Measurements from ENCODE around the gene NCAM2. TPM values are rescaled to one million over a fixed set of nuclear protein-coding genes. Genes with fewer than 3 reads are reported as not detected.

NCAM2 gene
- total RNA-seq, 1 experiment from 2014 or later, result not detected

- BruUV-seq (replicated peaks), result no TSS peak
- H3K4me2 ChIP-seq (ENCODE audit: low read length), result no peak overlapping the region
- no peak for TF ChIP-seq MAX (IDR thresholded peaks at IDR 0.05)
- TF ChIP-seq EGR1 (IDR thresholded peaks at IDR 0.05; ENCODE audit: low read depth), result no peak
- no peak for TF ChIP-seq FOSL1 (IDR thresholded peaks at IDR 0.05; ENCODE audit: low read depth)
- no peak for TF ChIP-seq ELF1 (IDR thresholded peaks at IDR 0.05; ENCODE audit: borderline replicate concordance, low read depth)
- TF ChIP-seq CTCF (IDR thresholded peaks at IDR 0.05 in 2 of 3, conservative IDR thresholded peaks at IDR 0.05 in 1 of 3; ENCODE audit: borderline replicate concordance in 1 of 3, insufficient read depth in 1 of 3, low read depth in 2 of 3, low read length in 2 of 3), result no peak
- no peak for TF ChIP-seq YY1 (IDR thresholded peaks at IDR 0.05; ENCODE audit: extremely low read depth, insufficient replicate concordance, low read depth, low read length)
- no peak for TF ChIP-seq POLR2AphosphoS5 (IDR thresholded peaks at IDR 0.05; ENCODE audit: low read depth, low read length)
- TF ChIP-seq CEBPB (IDR thresholded peaks at IDR 0.05; ENCODE audit: low read depth), result no peak
- no peak for TF ChIP-seq REST (IDR thresholded peaks at IDR 0.05; ENCODE audit: low read depth)
- no peak for TF ChIP-seq SRF (IDR thresholded peaks at IDR 0.05; ENCODE audit: low read depth)
- no peak for TF ChIP-seq CBX3 (IDR thresholded peaks at IDR 0.05; ENCODE audit: low read depth)
- TF ChIP-seq ZBTB33 (IDR thresholded peaks at IDR 0.05; ENCODE audit: extremely low read depth, insufficient replicate concordance, low read length), result no peak
- no peak overlapping the region for H3K9ac ChIP-seq (ENCODE audit: low read length)
- H2AFZ ChIP-seq (ENCODE audit: low read depth, low read length, poor library complexity, severe bottlenecking), result no peak overlapping the region
- CTCF ChIA-PET, result no interaction called here
- H3K27me3 ChIP-seq (ENCODE audit: insufficient read depth, low read length), result no peaks in the 10 kb centered on the region
- H3K36me3 ChIP-seq (ENCODE audit: control insufficient read depth in 1 of 2, insufficient read depth in 2 of 2, low read length in 2 of 2), result no peaks in the 10 kb centered on the region
- no peaks in the 10 kb centered on the region for H3K9me2 ChIP-seq (ENCODE audit: insufficient read depth)
- H4K20me1 ChIP-seq (ENCODE audit: insufficient read depth), result no peaks in the 10 kb centered on the region; the same call in 1 of the 2 replicates
- ATAC-seq (no peak), DNase-seq (ENCODE audit: low read depth, low spot score) (no peak)
- no peak overlapping the region for H3K27ac ChIP-seq (ENCODE audit: low read depth, low read length)
- intact Hi-C loops (cut with micrococcal nuclease), result no loop called here
- RAD21 ChIA-PET (ENCODE audit: low non-redundant PET in 1 of 2, low total read pairs in 2 of 2, uncharacterized antibody in 2 of 2, unreplicated experiment in 2 of 2), result no interaction called here
- POLR2A ChIA-PET, result no interaction called here
- no peaks in the 10 kb centered on the region for H3K4me1 ChIP-seq (ENCODE audit: control insufficient read depth in 1 of 2, insufficient read depth in 2 of 2, low read length in 2 of 2)
- H3K79me2 ChIP-seq (ENCODE audit: insufficient read depth, low read length), result no peaks in the 10 kb centered on the region
- H3K4me3 ChIP-seq (replicated peaks in 1 of 2; ENCODE audit: low read depth in 1 of 2, low read length in 2 of 2), result no peak overlapping the region
- H3K9me3 ChIP-seq (ENCODE audit: control insufficient read depth in 1 of 2, insufficient read depth in 1 of 2, low read depth in 1 of 2, low read length in 2 of 2), result peaks cover 3 to 28% of the 10 kb centered on the region in 2 experiments; a peak in 2 of 4 replicates
Measured at GRCh38 chr21:21394064-21394463, 395.9 kb downstream of the NCAM2 start.

All from HCT116 (cell line).